Activated CD8-positive, alpha-beta memory T cell treated with anti-CD3 and anti-CD28 coated beads, Interleukin-2, amount 10 ng/mL, durations not matched to agents 7 days and 5 days (primary cell): Measurements from ENCODE around the gene CHST13. TPM values are rescaled to one million over a fixed set of nuclear protein-coding genes. Genes with fewer than 3 reads are reported as not detected.

Experiments
- ATAC-seq: fragments of 150-1000 bp; cut with Tn5 transposase; one replicate; pipeline ENCODE4 v1.10.0; 2021; ENCODE audit warnings: moderate library complexity
- CTCF ChIA-PET: fragments of 350-600 bp; sonication (Branson Sonifier 250); formaldehyde crosslinking; loops from one replicate; lab custom pipeline; 2021; ENCODE audit warnings: antibody characterized with exemption; lab: Charles Lee
- DNase-seq: peaks from one replicate; pipeline ENCODE4 v3.0.0-alpha.2; 2020
- H3K27ac Mint-ChIP-seq: one replicate; pipeline ENCODE4 v1.8.0; 2021; ENCODE audit warnings: mild to moderate bottlenecking, mixed read lengths
- H3K27me3 Mint-ChIP-seq: one replicate; pipeline ENCODE4 v1.8.0; 2021; ENCODE audit warnings: mixed read lengths
- H3K36me3 Mint-ChIP-seq: one replicate; pipeline ENCODE4 v1.8.0; 2021; ENCODE audit warnings: mild to moderate bottlenecking, mixed read lengths
- H3K4me1 Mint-ChIP-seq: one replicate; pipeline ENCODE4 v1.8.0; 2021; ENCODE audit warnings: mixed read lengths
- H3K4me3 Mint-ChIP-seq: one replicate; pipeline ENCODE4 v1.8.0; 2021; ENCODE audit warnings: mild to moderate bottlenecking, moderate library complexity, mixed read lengths
- H3K9me3 Mint-ChIP-seq: one replicate; pipeline ENCODE4 v1.8.0; 2022; ENCODE audit warnings: low read depth, mixed read lengths
- total RNA-seq, 2 experiments: library from RNA; stranded (reverse); gene quantifications; one replicate each; pipeline ENCODE4 v1.2.3, GENCODE V29; 2021

CHST13 gene
- total RNA-seq, 2 experiments from 2014 or later, result not detected

DNA sequence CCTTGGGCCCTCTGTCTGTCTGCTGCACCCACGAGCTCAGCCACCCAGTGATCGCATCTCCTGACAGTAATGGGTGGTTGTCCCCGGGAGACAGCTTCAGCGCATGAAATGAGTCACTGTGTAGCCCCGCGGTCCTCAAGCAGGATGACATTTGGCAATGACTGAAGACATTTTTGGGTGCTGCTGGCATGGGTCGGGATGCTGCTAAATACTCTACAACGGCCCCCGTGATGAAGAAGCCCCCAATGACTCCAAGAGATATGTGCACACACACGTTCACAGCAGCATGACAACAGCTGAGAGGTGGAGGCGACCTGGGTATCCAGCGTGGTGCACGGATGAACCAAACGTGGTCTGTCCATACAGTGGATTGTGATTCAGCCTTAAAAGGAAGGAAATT lies 30.9 kb upstream of the CHST13 start:
- ATAC-seq (no peak), DNase-seq (no peak)
- Mint-ChIP-seq H3K4me1 (peaks cover 17% of the 10 kb centered on the region), H3K27me3 (no peaks in the 10 kb centered on the region), H3K36me3 (no peaks in the 10 kb centered on the region), H3K4me3 (no peak overlapping the region), H3K27ac (no peak overlapping the region), H3K9me3 (no peaks in the 10 kb centered on the region)
- CTCF ChIA-PET, result interaction anchor here (1.2 kb wide), 1 partner anchor 17 kb away, joined by 3 read pairs; the partner anchor contains the start of gene ZXDC

DNA sequence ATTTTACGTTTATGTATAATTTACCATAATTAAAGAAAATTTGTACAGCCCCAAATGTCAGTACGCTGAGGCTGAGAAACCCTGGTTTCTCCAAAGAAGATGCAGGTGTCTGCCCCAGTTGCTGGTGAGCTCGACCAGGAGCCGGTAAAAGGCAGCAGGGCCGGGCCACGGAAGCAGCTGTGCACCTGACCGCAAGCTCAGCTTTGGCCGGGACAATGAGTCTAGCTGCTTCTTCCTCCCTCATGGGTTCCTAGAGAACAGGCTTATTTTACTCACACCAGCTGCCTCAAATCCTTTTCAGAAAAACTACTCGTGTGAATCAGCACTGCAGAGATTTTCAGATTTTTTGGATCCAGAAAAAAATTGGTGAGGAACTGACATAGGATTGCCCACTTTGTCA lies 30.2 kb upstream of the CHST13 start:
- ATAC-seq, result no peak
- DNase-seq, result no peak
- no peaks in the 10 kb centered on the region for H3K36me3 Mint-ChIP-seq
- H3K27ac Mint-ChIP-seq, result no peak overlapping the region
- H3K27me3 Mint-ChIP-seq, result no peaks in the 10 kb centered on the region
- H3K4me1 Mint-ChIP-seq, result peaks cover 17% of the 10 kb centered on the region
- no peak overlapping the region for H3K4me3 Mint-ChIP-seq
- CTCF ChIA-PET, result interaction anchor here (1.2 kb wide), 1 partner anchor 18 kb away, joined by 3 read pairs; the partner anchor contains the start of gene ZXDC
- H3K9me3 Mint-ChIP-seq, result no peaks in the 10 kb centered on the region

DNA sequence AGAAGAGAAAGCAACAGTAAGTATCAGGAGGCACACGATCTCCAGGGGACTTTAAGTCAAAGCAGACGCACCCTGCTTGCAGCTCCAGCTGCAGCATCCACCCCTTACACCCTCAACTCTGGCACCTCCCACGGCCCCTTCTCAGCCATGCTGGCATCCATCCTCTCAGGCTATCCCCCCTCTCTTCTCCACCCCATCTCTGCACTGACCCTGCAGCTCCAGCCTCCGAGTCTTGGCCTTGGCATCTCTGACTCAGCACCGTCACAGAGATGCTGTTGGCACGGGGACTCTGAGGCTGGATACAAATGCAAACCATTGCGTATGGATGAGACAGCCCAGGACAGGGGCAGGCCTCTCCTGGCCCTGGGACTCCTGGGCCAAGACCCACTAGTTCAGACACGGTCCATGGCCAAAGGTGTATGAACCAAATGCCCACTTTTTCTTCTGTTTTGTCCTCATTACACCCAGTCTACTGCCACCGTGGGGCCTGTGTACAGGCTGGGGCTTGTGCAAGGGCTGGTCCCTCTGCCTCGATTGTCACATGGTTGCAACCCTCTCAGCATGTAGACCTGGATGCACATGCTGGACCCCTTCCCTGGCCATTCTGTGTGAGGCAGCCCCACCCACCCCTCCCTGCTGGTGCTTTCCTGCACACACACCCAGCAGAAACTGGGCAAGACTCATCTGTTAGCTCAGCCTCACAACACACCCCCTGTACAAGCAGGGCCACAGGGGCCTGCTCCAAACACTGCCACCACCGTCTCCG lies 29.6 kb upstream of the CHST13 start:
- Mint-ChIP-seq H3K27ac (no peak overlapping the region), H3K9me3 (no peaks in the 10 kb centered on the region), H3K4me3 (no peak overlapping the region), H3K27me3 (no peaks in the 10 kb centered on the region), H3K36me3 (no peaks in the 10 kb centered on the region), H3K4me1 (peaks cover 17% of the 10 kb centered on the region)
- DNase-seq (no peak), ATAC-seq (no peak)
- CTCF ChIA-PET, result interaction anchor here (1.2 kb wide), 1 partner anchor 18 kb away, joined by 3 read pairs; the partner anchor contains the start of gene ZXDC

DNA sequence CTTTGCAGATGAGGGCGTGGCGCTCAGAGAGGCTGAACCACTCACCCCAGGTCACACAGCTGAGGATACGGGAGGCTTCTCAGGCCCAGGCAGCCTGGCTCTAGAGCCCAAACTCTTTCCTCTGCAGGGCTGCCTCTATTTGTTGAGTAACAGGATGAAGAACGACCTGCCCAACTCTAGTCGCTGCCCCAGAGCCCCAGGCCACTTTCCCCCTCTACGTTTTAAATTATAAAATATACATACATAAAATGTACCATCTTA lies 29.1 kb upstream of the CHST13 start:
- ATAC-seq, result no peak
- H3K27me3 Mint-ChIP-seq, result no peaks in the 10 kb centered on the region
- CTCF ChIA-PET, result no interaction called here

DNA sequence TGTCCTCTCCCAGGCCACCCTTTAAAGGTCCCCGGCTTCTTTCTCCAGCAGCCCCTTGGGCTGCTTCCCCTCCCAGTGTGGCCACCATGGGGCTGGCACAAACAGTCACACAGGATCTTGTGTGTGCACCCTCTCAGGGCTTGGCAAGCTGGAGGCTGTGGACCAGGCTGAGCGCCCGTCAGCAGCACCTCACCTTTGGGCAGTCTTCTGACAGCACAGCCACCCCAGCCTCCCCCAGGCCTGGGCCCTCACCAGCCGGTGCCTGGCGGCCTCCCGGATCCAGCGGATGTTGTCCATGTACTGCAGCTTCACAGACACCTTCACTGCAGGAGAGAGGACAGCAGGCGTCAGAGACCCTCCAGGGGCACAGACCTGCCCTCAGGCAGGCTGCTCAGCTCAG lies 28.2 kb upstream of the CHST13 start:
- Mint-ChIP-seq H3K27me3 (no peaks in the 10 kb centered on the region), H3K36me3 (no peaks in the 10 kb centered on the region), H3K4me1 (peaks cover 17% of the 10 kb centered on the region), H3K27ac (no peak overlapping the region), H3K4me3 (no peak overlapping the region), H3K9me3 (no peaks in the 10 kb centered on the region)
- ATAC-seq (no peak), DNase-seq (no peak)
- CTCF ChIA-PET, result no interaction called here

More for the DNA sequence above, 29.1 kb upstream of the CHST13 start:
- DNase-seq, result no peak
- Mint-ChIP-seq H3K4me3 (no peak overlapping the region), H3K36me3 (no peaks in the 10 kb centered on the region), H3K27ac (no peak overlapping the region), H3K4me1 (peaks cover 17% of the 10 kb centered on the region), H3K9me3 (no peaks in the 10 kb centered on the region)

DNA sequence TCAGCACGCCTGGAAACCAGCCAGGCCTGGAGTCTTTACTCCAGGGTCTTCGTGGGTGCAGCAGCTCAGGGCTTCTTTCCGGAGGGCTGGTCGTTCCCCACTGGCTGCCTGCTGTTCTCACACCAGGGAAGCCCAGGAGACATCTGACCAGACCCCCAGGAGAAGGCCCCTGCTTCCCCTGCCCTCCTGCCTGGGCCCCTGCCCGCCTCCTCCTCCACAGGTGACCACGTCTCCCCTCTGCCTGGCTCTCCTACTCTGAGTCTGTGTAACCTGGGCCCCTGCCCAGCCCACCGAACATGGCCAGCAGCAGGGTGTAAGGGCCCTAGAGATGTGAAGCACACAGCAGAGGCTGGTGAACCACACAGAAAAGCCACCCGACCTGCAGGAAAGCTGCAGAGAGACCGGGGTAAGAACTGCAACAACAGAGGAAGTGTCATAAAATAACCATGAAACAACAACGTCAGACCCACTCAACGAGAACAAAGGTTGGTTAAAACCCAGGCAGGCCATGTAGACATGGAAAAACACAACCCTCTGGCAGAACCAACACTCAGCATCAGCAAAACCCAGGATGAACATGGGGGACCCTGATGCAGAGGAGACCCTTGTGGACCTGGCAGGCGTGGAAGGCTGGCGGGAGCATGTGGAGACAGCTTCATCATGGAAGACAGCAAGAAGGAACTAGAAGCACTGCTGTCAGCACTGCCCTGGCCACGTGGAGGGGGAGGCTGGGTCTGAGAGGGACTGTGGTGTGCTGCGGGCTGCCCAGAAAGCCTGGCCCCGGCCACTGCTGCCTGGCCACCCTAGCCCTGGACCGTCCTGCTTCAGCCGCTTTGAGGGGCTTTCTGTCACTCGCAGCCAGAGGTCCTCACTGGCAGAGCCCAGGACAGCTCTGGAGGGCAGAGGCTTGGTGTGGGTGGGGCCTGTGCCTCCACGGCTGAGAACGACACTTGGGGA lies 26.8 kb upstream of the CHST13 start:
- DNase-seq, result no peak
- no peak overlapping the region for H3K4me3 Mint-ChIP-seq
- H3K27me3 Mint-ChIP-seq, result no peaks in the 10 kb centered on the region
- H3K27ac Mint-ChIP-seq, result peak overlapping the region; percentile 27
- CTCF ChIA-PET, result no interaction called here
- H3K36me3 Mint-ChIP-seq, result no peaks in the 10 kb centered on the region
- peaks cover 17% of the 10 kb centered on the region for H3K4me1 Mint-ChIP-seq
- H3K9me3 Mint-ChIP-seq, result no peaks in the 10 kb centered on the region
- no peak for ATAC-seq

DNA sequence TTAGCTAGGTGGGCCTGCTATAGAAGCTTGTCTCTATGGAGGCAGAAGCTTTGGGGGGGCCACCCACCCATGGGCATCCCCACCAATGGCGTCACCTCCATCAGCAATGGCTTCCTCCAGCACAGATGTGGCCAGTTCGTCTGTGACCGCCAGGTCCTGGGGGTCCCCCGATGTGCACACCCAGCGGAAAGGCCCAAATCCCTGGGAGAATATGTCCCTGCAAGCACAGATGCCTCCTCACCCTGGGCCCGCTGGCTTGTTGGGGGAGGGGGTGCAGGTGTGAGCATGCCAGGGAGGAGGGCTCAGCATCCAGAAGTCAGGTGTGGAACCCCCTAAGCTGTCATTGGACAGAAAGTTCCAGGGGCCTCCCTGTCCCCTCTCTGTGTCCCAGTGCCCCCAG lies 26.0 kb upstream of the CHST13 start:
- peaks cover 16% of the 10 kb centered on the region for H3K4me1 Mint-ChIP-seq

DNA sequence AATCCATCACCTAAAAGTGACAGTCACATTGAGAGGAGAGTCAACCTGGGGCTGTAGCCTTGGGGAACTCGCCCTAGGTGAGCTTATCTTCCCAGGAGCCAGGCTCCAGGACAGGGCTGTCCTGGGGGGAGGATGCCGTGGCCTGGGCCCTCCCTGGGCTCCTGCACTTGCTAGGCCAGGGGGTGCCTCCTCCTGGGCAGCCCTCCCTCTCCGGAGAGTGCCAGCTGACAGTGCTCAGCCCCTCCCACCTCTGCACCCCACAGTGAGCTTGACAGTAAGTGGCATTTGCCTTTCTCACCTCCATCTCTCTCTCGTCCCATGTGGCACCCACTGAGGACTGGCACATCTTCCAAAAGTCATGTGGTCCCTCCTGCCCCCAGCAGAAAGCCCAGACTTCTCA lies 25.5 kb upstream of the CHST13 start:
- Mint-ChIP-seq H3K36me3 (no peaks in the 10 kb centered on the region), H3K27me3 (no peaks in the 10 kb centered on the region), H3K27ac (no peak overlapping the region), H3K4me1 (peaks cover 11% of the 10 kb centered on the region), H3K4me3 (no peak overlapping the region), H3K9me3 (no peaks in the 10 kb centered on the region)
- CTCF ChIA-PET, result no interaction called here
- no peak for ATAC-seq
- DNase-seq, result no peak

More for the DNA sequence above, 26.0 kb upstream of the CHST13 start:
- Mint-ChIP-seq H3K27ac (no peak overlapping the region), H3K4me3 (no peak overlapping the region), H3K9me3 (no peaks in the 10 kb centered on the region), H3K27me3 (no peaks in the 10 kb centered on the region), H3K36me3 (no peaks in the 10 kb centered on the region)
- ATAC-seq (no peak), DNase-seq (no peak)
- CTCF ChIA-PET, result no interaction called here

DNA sequence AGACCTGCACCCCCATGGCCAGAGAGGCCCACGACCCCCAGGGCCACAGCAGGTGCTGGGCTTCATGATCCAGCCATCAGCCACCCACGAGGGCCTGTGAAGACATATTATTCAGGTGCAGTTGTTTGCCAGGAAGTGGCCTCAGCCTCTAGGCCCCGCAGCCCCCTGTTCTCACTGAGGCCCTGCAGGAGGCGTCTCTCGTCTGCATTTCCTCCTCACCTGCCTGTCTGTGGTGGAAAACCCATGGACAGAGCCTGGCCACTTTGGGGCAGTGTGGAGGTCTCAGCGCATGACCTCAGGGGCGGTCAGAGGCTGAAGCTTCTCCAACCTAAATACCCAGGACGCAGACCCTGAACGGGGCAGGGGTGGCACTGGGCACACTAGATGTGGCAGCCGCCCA lies 25.0 kb upstream of the CHST13 start:
- Mint-ChIP-seq H3K27ac (no peak overlapping the region), H3K9me3 (no peaks in the 10 kb centered on the region), H3K4me1 (peaks cover 8% of the 10 kb centered on the region), H3K27me3 (no peaks in the 10 kb centered on the region), H3K4me3 (no peak overlapping the region), H3K36me3 (no peaks in the 10 kb centered on the region)
- CTCF ChIA-PET, result no interaction called here
- ATAC-seq (no peak), DNase-seq (no peak)

DNA sequence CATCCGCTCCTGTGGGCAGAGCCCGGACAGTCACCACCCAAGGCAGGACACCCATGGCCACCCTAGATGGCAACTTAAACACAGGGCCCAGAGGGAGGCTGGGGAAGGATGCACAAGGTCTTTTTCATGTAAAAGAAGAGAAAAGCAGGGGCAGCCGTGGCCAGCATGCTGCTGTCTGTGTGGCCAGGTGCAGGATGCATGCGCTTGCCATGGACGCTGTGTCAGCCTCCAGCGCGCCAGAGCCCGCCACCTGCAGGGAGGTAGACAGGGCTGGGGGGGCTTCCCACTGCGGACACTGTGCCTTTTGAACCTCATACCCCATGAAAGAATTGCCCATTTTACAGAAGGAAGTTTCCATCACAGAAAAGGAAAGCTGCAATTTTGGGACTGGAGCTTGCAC lies 24.6 kb upstream of the CHST13 start:
- Mint-ChIP-seq H3K9me3 (no peaks in the 10 kb centered on the region), H3K36me3 (no peaks in the 10 kb centered on the region), H3K4me3 (no peak overlapping the region), H3K27ac (no peak overlapping the region), H3K27me3 (no peaks in the 10 kb centered on the region), H3K4me1 (peaks cover 5% of the 10 kb centered on the region)
- CTCF ChIA-PET, result no interaction called here
- ATAC-seq, result no peak
- DNase-seq, result no peak

DNA sequence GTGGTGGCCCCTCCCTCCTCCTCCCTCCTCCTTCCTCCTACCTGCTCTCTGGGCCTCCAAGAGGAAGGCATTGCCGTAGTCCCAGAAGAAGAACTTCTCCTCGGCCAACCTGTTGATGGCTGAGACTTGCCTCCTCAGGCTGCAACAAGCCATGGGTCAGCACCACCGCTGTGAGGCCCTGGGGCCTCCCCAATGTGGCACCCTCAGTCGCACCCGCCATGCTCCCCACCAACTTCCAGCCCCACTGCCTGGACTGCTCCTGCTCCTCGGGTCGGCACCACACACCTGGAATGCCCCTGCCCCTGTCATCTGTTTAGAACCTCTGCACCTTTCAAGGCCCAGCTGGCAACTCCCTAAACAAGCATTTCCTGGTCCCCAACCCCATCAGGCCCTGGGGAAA lies 23.9 kb upstream of the CHST13 start:
- Mint-ChIP-seq H3K9me3 (no peaks in the 10 kb centered on the region), H3K27ac (no peak overlapping the region), H3K27me3 (no peaks in the 10 kb centered on the region), H3K4me1 (peaks cover 4% of the 10 kb centered on the region), H3K4me3 (no peak overlapping the region), H3K36me3 (no peaks in the 10 kb centered on the region)
- CTCF ChIA-PET, result no interaction called here
- DNase-seq, result no peak
- ATAC-seq, result no peak

DNA sequence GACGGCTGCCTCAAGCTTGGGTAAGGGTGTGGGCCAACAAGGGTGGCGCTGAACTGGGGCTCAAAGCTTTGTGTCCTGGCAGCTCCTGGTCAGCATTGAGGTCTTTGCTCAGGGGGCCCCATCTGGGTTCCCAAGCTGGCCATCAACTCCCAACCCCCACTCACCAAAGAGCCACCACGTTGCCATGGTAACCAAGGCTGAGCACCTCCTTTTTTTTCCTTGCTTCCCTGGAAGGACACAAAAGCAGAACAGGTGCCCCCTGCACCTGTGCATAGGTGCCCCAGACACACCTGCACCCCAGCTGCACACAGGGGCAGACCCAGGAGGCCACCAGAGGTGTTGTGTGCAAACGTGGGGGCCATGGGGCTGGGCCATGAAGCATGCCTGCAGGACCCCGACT lies 22.9 kb upstream of the CHST13 start:
- Mint-ChIP-seq H3K4me3 (no peak overlapping the region), H3K27me3 (no peaks in the 10 kb centered on the region), H3K27ac (no peak overlapping the region), H3K4me1 (peaks cover 4% of the 10 kb centered on the region), H3K36me3 (no peaks in the 10 kb centered on the region), H3K9me3 (no peaks in the 10 kb centered on the region)
- ATAC-seq (no peak), DNase-seq (no peak)
- CTCF ChIA-PET, result no interaction called here

DNA sequence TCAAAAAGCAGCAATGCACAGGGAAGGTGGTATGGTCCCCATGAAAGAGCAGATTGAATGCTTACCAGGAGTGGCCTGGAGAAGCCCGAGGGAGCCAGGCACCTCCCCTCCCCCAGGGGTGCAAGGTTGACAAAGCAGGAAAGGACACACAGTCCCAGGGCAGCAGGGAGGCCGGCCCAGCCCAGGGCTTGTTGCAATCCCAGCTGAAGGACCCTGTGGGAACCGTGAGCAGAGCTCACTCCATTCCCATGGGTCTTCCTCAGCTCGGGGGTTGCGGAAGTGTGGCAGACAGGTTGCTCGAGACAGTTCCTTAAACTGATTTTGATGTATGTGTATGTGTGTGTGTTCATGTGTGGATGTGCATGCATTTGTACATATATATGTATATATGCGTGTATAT lies 22.2 kb upstream of the CHST13 start:
- no peak overlapping the region for H3K27ac Mint-ChIP-seq
- no peaks in the 10 kb centered on the region for H3K9me3 Mint-ChIP-seq
- no peaks in the 10 kb centered on the region for H3K36me3 Mint-ChIP-seq
- no peak for ATAC-seq
- H3K4me1 Mint-ChIP-seq, result peaks cover 4% of the 10 kb centered on the region
- CTCF ChIA-PET, result no interaction called here
- no peak for DNase-seq
- H3K27me3 Mint-ChIP-seq, result no peaks in the 10 kb centered on the region
- no peak overlapping the region for H3K4me3 Mint-ChIP-seq

DNA sequence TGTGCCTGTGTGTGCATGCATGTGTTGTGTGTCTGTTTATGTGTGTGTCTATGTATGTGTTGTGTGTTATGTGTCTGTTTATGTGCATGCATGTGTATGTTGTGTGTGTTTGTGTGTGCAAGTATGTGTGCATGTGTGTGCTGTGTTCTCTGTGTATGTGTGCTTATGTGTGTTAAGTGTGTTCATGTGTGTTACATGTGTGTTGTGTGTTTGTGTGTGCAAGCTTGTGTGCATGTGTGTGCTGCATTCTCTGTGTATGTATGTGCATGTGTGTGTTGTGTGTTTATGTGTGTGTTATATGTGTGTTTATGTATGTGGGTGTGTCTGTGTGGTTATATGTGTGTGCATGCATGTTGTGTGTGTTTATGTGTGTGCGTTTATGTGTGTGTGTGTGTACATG lies 21.3 kb upstream of the CHST13 start:
- H3K4me3 Mint-ChIP-seq, result no peak overlapping the region
- no peak overlapping the region for H3K27ac Mint-ChIP-seq
- H3K36me3 Mint-ChIP-seq, result no peaks in the 10 kb centered on the region
- H3K27me3 Mint-ChIP-seq, result no peaks in the 10 kb centered on the region
- no peak for DNase-seq
- H3K9me3 Mint-ChIP-seq, result no peaks in the 10 kb centered on the region
- CTCF ChIA-PET, result no interaction called here
- ATAC-seq, result no peak
- no peaks in the 10 kb centered on the region for H3K4me1 Mint-ChIP-seq
